Measurements from ENCODE around the gene G6PC1. TPM values are rescaled to one million over a fixed set of nuclear protein-coding genes. Genes with fewer than 3 reads are reported as not detected.

The G6PC1 gene
- total RNA-seq, 1 experiment from 2014 or later, result not detected

DNA sequence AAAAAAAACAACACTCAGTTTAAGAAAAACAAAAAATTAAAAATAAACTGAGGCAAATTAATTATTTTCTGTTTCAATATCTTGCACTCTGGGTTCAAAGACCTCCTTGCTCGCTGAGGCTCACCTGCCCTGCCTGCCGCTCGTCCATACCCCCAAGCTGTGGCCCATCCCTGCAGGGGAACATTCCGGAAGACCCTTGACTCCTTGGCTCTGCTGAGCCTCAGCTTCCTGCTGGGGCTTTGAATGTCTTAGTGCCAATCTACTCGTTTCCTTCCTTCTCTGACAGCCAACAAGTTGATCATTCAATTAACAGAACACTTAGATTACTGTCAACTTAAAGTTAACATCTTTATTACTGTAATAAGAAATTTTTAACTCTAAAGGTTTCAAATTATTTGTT, 24.3 kb downstream of the G6PC1 start:
- BruUV-seq (replicated peaks), result no TSS peak
- Mint-ChIP-seq H3K9me3 (ENCODE audit: unreplicated experiment) (no peaks in the 10 kb centered on the region), H3K4me3 (ENCODE audit: unreplicated experiment) (no peak overlapping the region), H3K36me3 (ENCODE audit: insufficient read depth, unreplicated experiment) (peaks cover 2% of the 10 kb centered on the region), H3K4me1 (ENCODE audit: low read depth, unreplicated experiment) (no peaks in the 10 kb centered on the region), H3K27me3 (ENCODE audit: insufficient read depth, unreplicated experiment) (no peaks in the 10 kb centered on the region), H3K27ac (ENCODE audit: unreplicated experiment) (no peak overlapping the region)
- Histone ChIP-seq H3K4me1 (peaks cover 12% of the 10 kb centered on the region), H3K4me3 (ENCODE audit: low read depth, low read length) (no peak overlapping the region), H3K36me3 (ENCODE audit: control insufficient read depth, insufficient read depth, low read length) (no peaks in the 10 kb centered on the region), H3K27me3 (replicated peaks; ENCODE audit: control insufficient read depth, insufficient read depth, low read length) (no peaks in the 10 kb centered on the region), H3K9me3 (no peaks in the 10 kb centered on the region)
- POLR2A ChIA-PET, result no interaction called here
- DNase-seq, result no peak
- CTCF ChIA-PET, result no interaction called here
- intact Hi-C loops (cut with micrococcal nuclease; ENCODE audit: unreplicated experiment), result loop anchor here (5.0 kb wide), 1 partner anchor 38 kb away; no protein-coding TSS in a partner anchor
- TF ChIP-seq, protein P1, sequence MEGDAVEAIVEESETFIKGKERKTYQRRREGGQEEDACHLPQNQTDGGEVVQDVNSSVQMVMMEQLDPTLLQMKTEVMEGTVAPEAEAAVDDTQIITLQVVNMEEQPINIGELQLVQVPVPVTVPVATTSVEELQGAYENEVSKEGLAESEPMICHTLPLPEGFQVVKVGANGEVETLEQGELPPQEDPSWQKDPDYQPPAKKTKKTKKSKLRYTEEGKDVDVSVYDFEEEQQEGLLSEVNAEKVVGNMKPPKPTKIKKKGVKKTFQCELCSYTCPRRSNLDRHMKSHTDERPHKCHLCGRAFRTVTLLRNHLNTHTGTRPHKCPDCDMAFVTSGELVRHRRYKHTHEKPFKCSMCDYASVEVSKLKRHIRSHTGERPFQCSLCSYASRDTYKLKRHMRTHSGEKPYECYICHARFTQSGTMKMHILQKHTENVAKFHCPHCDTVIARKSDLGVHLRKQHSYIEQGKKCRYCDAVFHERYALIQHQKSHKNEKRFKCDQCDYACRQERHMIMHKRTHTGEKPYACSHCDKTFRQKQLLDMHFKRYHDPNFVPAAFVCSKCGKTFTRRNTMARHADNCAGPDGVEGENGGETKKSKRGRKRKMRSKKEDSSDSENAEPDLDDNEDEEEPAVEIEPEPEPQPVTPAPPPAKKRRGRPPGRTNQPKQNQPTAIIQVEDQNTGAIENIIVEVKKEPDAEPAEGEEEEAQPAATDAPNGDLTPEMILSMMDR (IDR thresholded peaks at IDR 0.05; ENCODE audit: insufficient read depth in 1 of 2, low read depth in 1 of 2, low read length in 1 of 2, severe bottlenecking in 1 of 2, unreplicated experiment in 1 of 2), result no peak

DNA sequence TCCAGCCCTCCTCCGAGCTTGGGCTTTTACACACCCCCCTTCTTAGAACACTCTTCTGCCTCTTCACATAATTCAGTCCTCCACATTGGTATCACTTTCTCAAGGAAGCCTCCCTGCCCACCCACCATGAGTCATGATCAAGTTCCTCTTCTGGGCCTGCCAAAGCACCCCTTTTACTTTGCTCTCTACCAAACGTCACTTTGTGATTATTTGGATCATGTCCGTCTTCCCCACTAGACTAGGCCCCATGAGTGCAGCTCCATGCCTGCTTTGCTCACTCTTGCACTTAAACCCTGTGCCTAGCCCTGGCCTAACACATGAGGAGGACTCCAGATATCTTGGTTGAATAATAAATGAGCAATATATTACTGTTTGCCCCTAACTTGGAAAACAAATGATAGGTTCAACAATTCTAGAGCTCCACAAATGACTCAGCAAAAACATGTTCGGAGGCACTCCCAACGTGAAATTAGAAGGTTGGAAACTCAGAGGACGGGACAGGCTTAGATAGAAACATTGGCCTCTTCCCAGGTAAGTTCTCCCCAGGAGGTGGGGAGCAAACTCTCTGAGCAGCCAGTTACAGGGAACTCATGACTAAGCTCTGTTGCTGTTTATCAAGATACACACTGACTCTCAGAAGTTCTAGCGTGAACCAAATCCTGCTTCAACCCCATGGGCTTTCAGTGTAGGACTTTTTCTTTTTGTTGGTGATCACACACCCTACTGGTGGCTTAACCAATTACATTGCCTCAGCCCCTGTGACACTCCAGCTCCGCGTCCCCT, 28.3 kb downstream of the G6PC1 start:
- Histone ChIP-seq H3K4me3 (ENCODE audit: low read depth, low read length) (no peak overlapping the region), H3K27me3 (replicated peaks; ENCODE audit: control insufficient read depth, insufficient read depth, low read length) (no peaks in the 10 kb centered on the region), H3K36me3 (ENCODE audit: control insufficient read depth, insufficient read depth, low read length) (no peaks in the 10 kb centered on the region), H3K9me3 (no peaks in the 10 kb centered on the region), H3K4me1 (peaks cover 6% of the 10 kb centered on the region; the same call in 1 of the 2 replicates)
- intact Hi-C loops (cut with micrococcal nuclease; ENCODE audit: unreplicated experiment), result loop anchor here (1.0 to 5.0 kb wide), 2 partner anchors 42 to 86 kb away; no protein-coding TSS in a partner anchor
- H3K4me1 Mint-ChIP-seq (ENCODE audit: low read depth, unreplicated experiment), result no peaks in the 10 kb centered on the region
- H3K4me3 Mint-ChIP-seq (ENCODE audit: unreplicated experiment), result no peak overlapping the region
- CTCF ChIA-PET, result interaction anchor here (0.6 to 3.0 kb wide), 18 partner anchors 9 to 1435 kb away, joined by 3 to 25 read pairs (median 4); partner anchors contain the start of genes AOC2, BECN1, CNTD1 and COA3
- peak; percentile 62 to 73 for DNase-seq
- H3K9me3 Mint-ChIP-seq (ENCODE audit: unreplicated experiment), result no peaks in the 10 kb centered on the region
- TF ChIP-seq, protein P1 (IDR thresholded peaks at IDR 0.05; ENCODE audit: insufficient read depth in 1 of 2, low read depth in 1 of 2, low read length in 1 of 2, severe bottlenecking in 1 of 2, unreplicated experiment in 1 of 2), result peak; percentile 76
- no TSS peak for BruUV-seq (replicated peaks)
- no peaks in the 10 kb centered on the region for H3K36me3 Mint-ChIP-seq (ENCODE audit: insufficient read depth, unreplicated experiment)
- POLR2A ChIA-PET, result interaction anchor here (0.5 to 1.0 kb wide), 8 partner anchors 10 to 471 kb away, joined by 3 to 6 read pairs (median 5); partner anchors contain the start of genes BECN1 and RPL27
- no peaks in the 10 kb centered on the region for H3K27me3 Mint-ChIP-seq (ENCODE audit: insufficient read depth, unreplicated experiment)
- H3K27ac Mint-ChIP-seq (ENCODE audit: unreplicated experiment), result peak overlapping the region; percentile 8

DNA sequence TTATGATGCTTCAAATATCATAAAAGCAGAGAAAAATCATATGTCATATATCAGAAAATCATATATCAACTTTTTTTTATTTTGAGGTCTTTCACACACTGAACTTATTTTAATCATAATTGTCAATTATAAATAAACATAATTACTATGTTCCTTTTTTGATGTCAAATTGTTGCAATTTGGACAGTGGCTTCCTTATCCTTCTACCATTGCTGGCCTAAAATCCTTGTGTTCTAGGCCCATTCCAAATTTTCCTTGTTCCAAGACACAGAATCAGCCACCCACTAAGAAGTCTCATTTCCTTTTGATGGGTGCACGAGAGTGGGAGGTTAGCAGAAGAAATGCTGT, 28.9 kb downstream of the G6PC1 start:
- Mint-ChIP-seq H3K9me3 (ENCODE audit: unreplicated experiment) (no peaks in the 10 kb centered on the region), H3K36me3 (ENCODE audit: insufficient read depth, unreplicated experiment) (no peaks in the 10 kb centered on the region), H3K27me3 (ENCODE audit: insufficient read depth, unreplicated experiment) (no peaks in the 10 kb centered on the region), H3K27ac (ENCODE audit: unreplicated experiment) (no peak overlapping the region), H3K4me1 (ENCODE audit: low read depth, unreplicated experiment) (no peaks in the 10 kb centered on the region), H3K4me3 (ENCODE audit: unreplicated experiment) (no peak overlapping the region)
- ChIA-PET POLR2A (interaction anchor here (0.5 to 1.0 kb wide), 7 partner anchors 10 to 470 kb away, joined by 3 to 6 read pairs (median 5); partner anchors contain the start of genes BECN1 and RPL27), CTCF (interaction anchor here (0.6 to 3.0 kb wide), 15 partner anchors 8 to 1434 kb away, joined by 3 to 25 read pairs (median 4); partner anchors contain the start of genes AOC2, BECN1, CNTD1 and COA3)
- Histone ChIP-seq H3K27me3 (replicated peaks; ENCODE audit: control insufficient read depth, insufficient read depth, low read length) (no peaks in the 10 kb centered on the region), H3K4me1 (peaks cover 6% of the 10 kb centered on the region; the same call in 1 of the 2 replicates), H3K9me3 (no peaks in the 10 kb centered on the region), H3K4me3 (ENCODE audit: low read depth, low read length) (no peak overlapping the region), H3K36me3 (ENCODE audit: control insufficient read depth, insufficient read depth, low read length) (no peaks in the 10 kb centered on the region)
- TF ChIP-seq, protein P1 (IDR thresholded peaks at IDR 0.05; ENCODE audit: insufficient read depth in 1 of 2, low read depth in 1 of 2, low read length in 1 of 2, severe bottlenecking in 1 of 2, unreplicated experiment in 1 of 2), result no peak
- intact Hi-C loops (cut with micrococcal nuclease; ENCODE audit: unreplicated experiment), result loop anchor here (1.0 to 5.0 kb wide), 2 partner anchors 42 to 86 kb away; no protein-coding TSS in a partner anchor
- BruUV-seq (replicated peaks), result no TSS peak
- no peak for DNase-seq
